ENCODE results near the gene IFNL2. TPM values are rescaled to one million over a fixed set of nuclear protein-coding genes. Genes with fewer than 3 reads are reported as not detected.

The IFNL2 gene
- total RNA-seq, 1 experiment from 2014 or later = not detected

DNA sequence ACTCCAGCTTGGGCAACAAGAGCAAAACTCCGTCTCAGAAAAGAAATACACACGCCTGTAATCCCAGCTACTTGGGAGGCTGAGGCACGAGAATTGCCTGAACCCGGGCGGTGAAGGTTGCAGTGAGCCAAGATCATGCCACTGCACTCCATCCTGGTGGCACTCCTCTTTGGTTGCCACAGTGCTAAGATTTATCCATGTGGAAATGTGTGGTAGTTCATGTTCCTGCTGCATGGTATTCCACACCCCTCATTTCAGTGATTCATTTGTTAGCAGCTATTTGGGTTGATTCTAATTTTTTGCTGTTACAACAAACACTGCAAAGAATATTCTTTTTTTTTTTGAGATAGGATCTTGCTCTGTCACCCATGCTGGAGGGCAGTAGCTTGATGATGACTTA is 35.5 kb upstream of the IFNL2 start:
- H3K9me3 Mint-ChIP-seq (ENCODE audit: low read depth, unreplicated experiment) = no peaks in the 10 kb centered on the region
- CTCF ChIA-PET = no interaction called here
- H3K27ac Mint-ChIP-seq (ENCODE audit: unreplicated experiment) = no peak overlapping the region
- H3K4me1 Mint-ChIP-seq (ENCODE audit: low read depth, unreplicated experiment) = peaks cover 3% of the 10 kb centered on the region
- BruUV-seq (replicated peaks) = no TSS peak
- intact Hi-C loops (cut with micrococcal nuclease; ENCODE audit: unreplicated experiment) = no loop called here
- peaks cover 27% of the 10 kb centered on the region for H3K27me3 Mint-ChIP-seq (ENCODE audit: unreplicated experiment)
- TF ChIP-seq CTCF (IDR thresholded peaks at IDR 0.05; ENCODE audit: unreplicated experiment) = no peak
- H3K4me3 Mint-ChIP-seq (ENCODE audit: low read depth, unreplicated experiment) = no peak overlapping the region
- no peak for DNase-seq
- H3K36me3 Mint-ChIP-seq (ENCODE audit: insufficient read depth, unreplicated experiment) = peaks cover 3% of the 10 kb centered on the region

- H3K27ac Mint-ChIP-seq (ENCODE audit: unreplicated experiment) = no peak overlapping the region
- peaks cover 22% of the 10 kb centered on the region for H3K27me3 Mint-ChIP-seq (ENCODE audit: unreplicated experiment)
- CTCF ChIA-PET = interaction anchor here (0.7 kb wide), 2 partner anchors 39 to 724 kb away, joined by 3 to 6 read pairs; no protein-coding TSS in a partner anchor
- peaks cover 7% of the 10 kb centered on the region for H3K36me3 Mint-ChIP-seq (ENCODE audit: insufficient read depth, unreplicated experiment)
- TF ChIP-seq CTCF (IDR thresholded peaks at IDR 0.05; ENCODE audit: unreplicated experiment) = no peak
- H3K4me3 Mint-ChIP-seq (ENCODE audit: low read depth, unreplicated experiment) = no peak overlapping the region
- no peaks in the 10 kb centered on the region for H3K9me3 Mint-ChIP-seq (ENCODE audit: low read depth, unreplicated experiment)
- peaks cover 12% of the 10 kb centered on the region for H3K4me1 Mint-ChIP-seq (ENCODE audit: low read depth, unreplicated experiment)
- intact Hi-C loops (cut with micrococcal nuclease; ENCODE audit: unreplicated experiment) = no loop called here
- no TSS peak for BruUV-seq (replicated peaks)
- no peak for DNase-seq
Measured at GRCh38 chr19:39236527-39236926, 31.7 kb upstream of the IFNL2 start.

DNA sequence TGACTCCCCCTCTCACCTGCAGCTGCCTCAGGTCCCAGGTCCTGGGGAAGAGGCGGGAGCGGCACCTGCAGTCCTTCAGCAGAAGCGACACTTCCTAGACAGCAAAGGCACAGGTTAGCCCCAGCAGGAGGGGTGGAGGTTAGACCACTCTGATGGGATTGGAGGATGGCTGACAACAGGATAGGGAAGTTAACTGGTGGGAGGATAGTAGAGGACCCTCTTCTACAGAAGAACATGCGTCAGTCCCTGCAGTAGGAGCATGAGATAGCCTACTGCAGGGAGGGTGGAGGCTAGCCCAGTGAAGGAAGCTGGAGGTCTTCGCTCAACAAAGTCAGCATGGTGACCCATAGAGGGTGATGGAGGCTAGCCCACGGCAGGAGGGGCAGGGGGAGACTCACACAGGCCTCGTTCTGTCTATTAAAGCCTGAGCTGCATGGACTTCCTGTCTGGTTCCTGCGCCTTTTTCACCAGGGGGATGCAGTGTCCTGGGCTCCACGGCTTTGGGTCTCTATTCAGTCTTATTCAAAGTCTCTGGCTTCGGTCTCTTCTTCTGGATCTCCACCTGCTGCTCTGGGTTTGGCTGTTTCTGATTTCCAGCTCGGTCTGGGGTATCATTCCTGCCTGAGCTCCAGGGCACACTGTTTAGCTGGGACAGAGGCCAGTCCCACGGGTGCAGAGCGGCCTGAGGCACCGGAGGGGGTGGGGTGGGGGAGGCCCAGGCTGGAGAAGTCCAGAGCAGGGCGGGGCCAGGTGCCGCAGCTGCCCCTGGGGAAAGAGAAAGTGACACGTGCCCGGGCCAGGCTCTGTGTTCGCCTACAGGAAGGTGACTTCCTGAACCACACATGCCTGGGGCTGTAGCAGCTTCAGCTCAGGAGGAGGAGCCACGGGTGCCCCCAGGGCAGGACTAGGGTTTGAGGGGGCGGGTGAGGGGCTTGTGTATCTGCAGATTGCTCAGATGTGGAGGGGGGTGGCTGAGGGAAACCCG is 30.7 kb upstream of the IFNL2 start:
- H3K9me3 Mint-ChIP-seq (ENCODE audit: low read depth, unreplicated experiment) = no peaks in the 10 kb centered on the region
- H3K4me1 Mint-ChIP-seq (ENCODE audit: low read depth, unreplicated experiment) = peaks cover 12% of the 10 kb centered on the region
- peaks cover 7% of the 10 kb centered on the region for H3K36me3 Mint-ChIP-seq (ENCODE audit: insufficient read depth, unreplicated experiment)
- TF ChIP-seq CTCF (IDR thresholded peaks at IDR 0.05; ENCODE audit: unreplicated experiment) = no peak
- intact Hi-C loops (cut with micrococcal nuclease; ENCODE audit: unreplicated experiment) = no loop called here
- H3K4me3 Mint-ChIP-seq (ENCODE audit: low read depth, unreplicated experiment) = peak overlapping the region; percentile 37
- CTCF ChIA-PET = interaction anchor here (0.6 to 0.7 kb wide), 3 partner anchors 10 to 1293 kb away, joined by 3 to 5 read pairs (median 3); no protein-coding TSS in a partner anchor
- DNase-seq = peak; percentile 92
- H3K27me3 Mint-ChIP-seq (ENCODE audit: unreplicated experiment) = peaks cover 21% of the 10 kb centered on the region
- H3K27ac Mint-ChIP-seq (ENCODE audit: unreplicated experiment) = peak overlapping the region; percentile 69
- no TSS peak for BruUV-seq (replicated peaks)

- Mint-ChIP-seq H3K27me3 (ENCODE audit: unreplicated experiment) (peaks cover 22% of the 10 kb centered on the region), H3K4me3 (ENCODE audit: low read depth, unreplicated experiment) (peak overlapping the region; percentile 37), H3K36me3 (ENCODE audit: insufficient read depth, unreplicated experiment) (peaks cover 7% of the 10 kb centered on the region), H3K4me1 (ENCODE audit: low read depth, unreplicated experiment) (peaks cover 12% of the 10 kb centered on the region), H3K9me3 (ENCODE audit: low read depth, unreplicated experiment) (no peaks in the 10 kb centered on the region), H3K27ac (ENCODE audit: unreplicated experiment) (peak overlapping the region; percentile 69)
- TF ChIP-seq CTCF (IDR thresholded peaks at IDR 0.05; ENCODE audit: unreplicated experiment) = no peak
- BruUV-seq (replicated peaks) = no TSS peak
- DNase-seq = no peak
- CTCF ChIA-PET = interaction anchor here (0.6 kb wide), 2 partner anchors 9 to 66 kb away, joined by 3 to 5 read pairs; no protein-coding TSS in a partner anchor
- intact Hi-C loops (cut with micrococcal nuclease; ENCODE audit: unreplicated experiment) = no loop called here
Measured at GRCh38 chr19:39238209-39238608, 30.0 kb upstream of the IFNL2 start.

Measured in Calu3 (cell line).